Sigmoid colon (tissue), 7 donors: ENCODE results near the gene FRAT1. TPM values are rescaled to one million over a fixed set of nuclear protein-coding genes. Genes with fewer than 3 reads are reported as not detected.
"Not testable (repeated sequence)": the region's sequence is repeated elsewhere in the genome, so short reads cannot be mapped to it uniquely, and the experiment has no call there.

Source experiments
- DNase-seq: peaks from one replicate; pipeline ENCODE4 v3.0.0-alpha.2; 2019
- H3K27ac ChIP-seq, 4 donors: fragments of 200-600 bp; sonication (generic); one replicate each; pipeline ENCODE4 v1.5.1; 2016 to 2019; ENCODE audit warnings: mild to moderate bottlenecking in 1 of 4
- H3K27me3 ChIP-seq, 3 donors: fragments of 200-600 bp; sonication (generic); one replicate each; pipeline ENCODE4 v1.5.1; 2019; ENCODE audit warnings: mild to moderate bottlenecking in 1 of 3
- H3K36me3 ChIP-seq, 4 donors: fragments of 200-600 bp; sonication (generic); one replicate each; pipeline ENCODE4 v1.5.1; 2016 to 2019
- H3K4me1 ChIP-seq, 4 donors: fragments of 200-600 bp; sonication (generic); one replicate each; pipeline ENCODE4 v1.5.1; 2017 to 2019
- H3K4me3 ChIP-seq, 4 donors: fragments of 200-600 bp; sonication (generic); one replicate each; pipeline ENCODE4 v1.5.1; 2017 to 2019; ENCODE audit warnings: mild to moderate bottlenecking in 2 of 4, moderate library complexity in 1 of 4
- H3K9me3 ChIP-seq, 4 donors: fragments of 200-600 bp in 3 of 4; sonication (generic) in 3 of 4; one replicate each; pipeline versions ENCODE4 v1.5.1 to v1.6.1; 2013 to 2019
- CTCF ChIP-seq, 4 experiments: fragments of 450-650 bp in 3 of 4; fragments of 200-600 bp in 1 of 4; IDR thresholded peaks; one replicate each; pipeline ENCODE4 v1.5.1; 2016 to 2019; ENCODE audit warnings: antibody characterized with exemption in 4 of 4, mild to moderate bottlenecking in 3 of 4, moderate library complexity in 2 of 4
- EP300 ChIP-seq, 4 donors: sonication (generic); formaldehyde crosslinking; IDR thresholded peaks; one replicate each; pipeline ENCODE4 v1.6.1; 2017; ENCODE audit warnings: antibody characterized with exemption in 4 of 4
- POLR2A ChIP-seq, 2 donors: fragments of 450-650 bp; IDR thresholded peaks; one replicate each; pipeline ENCODE4 v1.6.1; 2016; ENCODE audit warnings: antibody characterized with exemption in 2 of 2, mild to moderate bottlenecking in 2 of 2, moderate library complexity in 2 of 2
- POLR2AphosphoS5 ChIP-seq, 4 donors: sonication (generic); formaldehyde crosslinking; IDR thresholded peaks; one replicate each; pipeline ENCODE4 v1.6.1; 2017; ENCODE audit warnings: antibody characterized with exemption in 4 of 4
- whole genome bisulfite sequencing, 2 donors: extraction: QIAGEN DNeasy Blood & Tissue Kit; methylation state at CpG; one replicate each; pipeline ENCODE4 v1.1.7; 2013; 5-methylcytosine and 5-hydroxymethylcytosine counted together
- intact Hi-C: fragments of 100-400 bp; cut with DNase I; formaldehyde crosslinking; loops from one replicate; pipeline ENCODE4 v1.15.1; 2023
- polyA plus RNA-seq, 3 donors: library from polyadenylated mRNA; stranded (reverse); fragments of 200-250 nt; gene quantifications; one replicate each; pipeline ENCODE4 v1.2.3, GENCODE V29; 2013
- total RNA-seq, 4 donors: library from RNA; depleted of rRNA; stranded (reverse); fragments of >200 nt; gene quantifications; one replicate each; pipeline ENCODE4 v1.1.0, GENCODE V29; 2016
- donor health status: healthy with polysubstance abuse.
- donor health status: Bipolar disorder and iron deficiency.
- donor health status: healthy.

Gene FRAT1
- total and polyA plus RNA-seq, 7 donors: 2.8 to 7.1 (median 5.0) TPM

DNA sequence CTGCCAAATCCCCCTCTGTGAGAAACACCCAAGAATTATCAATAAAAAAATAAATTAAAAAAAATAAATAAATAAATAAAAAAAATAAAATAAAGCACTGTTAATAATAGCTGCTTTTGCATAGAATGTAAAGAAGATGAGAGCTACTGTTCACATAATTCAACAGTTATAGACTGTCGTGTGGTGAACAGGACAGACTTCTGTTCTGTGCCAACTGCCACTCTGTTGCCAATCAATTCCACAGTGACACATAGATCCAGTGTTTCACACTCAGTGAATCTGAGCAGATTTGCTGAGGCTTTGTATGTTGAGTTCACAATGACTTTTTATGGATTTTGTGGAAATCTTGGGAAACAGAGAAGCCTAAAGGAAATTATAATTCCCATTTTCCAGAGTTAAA is 41.5 kb upstream of the FRAT1 start:
- DNase-seq: no peak
- WGBS, 2 donors: 49 to 67% methylated on average over 1 of the region's 1 CpG
- intact Hi-C loops: no loop called here
- H3K27ac ChIP-seq: no peak overlapping the region
- peaks cover 0 to 15% (median 5%) of the 10 kb centered on the region in 4 donors for H3K4me1 ChIP-seq
- H3K9me3 ChIP-seq: no peaks in the 10 kb centered on the region
- H3K4me3 ChIP-seq: no peak overlapping the region
- TF ChIP-seq POLR2A (IDR thresholded peaks at IDR 0.05): no peak
- TF ChIP-seq EP300 (IDR thresholded peaks at IDR 0.05): no peak
- no peak for TF ChIP-seq POLR2AphosphoS5 (IDR thresholded peaks at IDR 0.05)
- no peak for TF ChIP-seq CTCF (IDR thresholded peaks at IDR 0.05)
- no peaks in the 10 kb centered on the region for H3K36me3 ChIP-seq
- no peaks in the 10 kb centered on the region for H3K27me3 ChIP-seq

DNA sequence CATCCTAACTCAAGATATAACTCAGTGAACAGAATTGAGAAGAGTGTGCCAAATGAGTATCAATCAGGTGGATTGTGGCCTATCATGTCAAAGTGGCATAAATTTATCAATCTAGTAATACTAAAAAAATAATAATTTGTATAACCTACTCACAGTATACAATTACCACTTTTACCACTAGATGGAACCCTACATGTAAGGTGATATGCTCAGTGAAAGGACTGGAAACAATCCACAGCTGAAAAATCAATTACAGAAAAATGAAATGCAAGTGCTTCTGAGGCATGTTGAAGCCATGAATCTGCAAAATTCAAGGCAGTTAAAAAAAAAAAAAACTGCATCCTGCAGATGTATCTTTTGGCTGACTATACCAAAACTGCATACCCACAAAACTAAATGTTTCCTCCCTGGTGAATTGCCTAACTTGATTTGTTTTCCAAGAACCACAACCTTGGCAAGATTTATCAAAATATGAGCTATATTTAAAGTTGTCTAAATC is 40.5 kb upstream of the FRAT1 start:
- Histone ChIP-seq H3K27me3 (no peaks in the 10 kb centered on the region), H3K9me3 (no peaks in the 10 kb centered on the region), H3K36me3 (no peaks in the 10 kb centered on the region), H3K4me3 (no peak overlapping the region), H3K4me1 (peaks cover 0 to 15% (median 5%) of the 10 kb centered on the region in 4 donors), H3K27ac (peak overlapping the region; percentile 16 to 47 (median 40))
- intact Hi-C loops: loop anchor here (2.0 kb wide), 2 partner anchors 54 to 76 kb away; no protein-coding TSS in a partner anchor
- TF ChIP-seq POLR2AphosphoS5 (IDR thresholded peaks at IDR 0.05) (peak in 2 of 4 donors; percentile 15 to 29), EP300 (IDR thresholded peaks at IDR 0.05) (no peak), CTCF (IDR thresholded peaks at IDR 0.05) (peak in 3 of 4 experiments; percentile 51 to 67 (median 64)), POLR2A (IDR thresholded peaks at IDR 0.05) (no peak)
- no peak for DNase-seq

DNA sequence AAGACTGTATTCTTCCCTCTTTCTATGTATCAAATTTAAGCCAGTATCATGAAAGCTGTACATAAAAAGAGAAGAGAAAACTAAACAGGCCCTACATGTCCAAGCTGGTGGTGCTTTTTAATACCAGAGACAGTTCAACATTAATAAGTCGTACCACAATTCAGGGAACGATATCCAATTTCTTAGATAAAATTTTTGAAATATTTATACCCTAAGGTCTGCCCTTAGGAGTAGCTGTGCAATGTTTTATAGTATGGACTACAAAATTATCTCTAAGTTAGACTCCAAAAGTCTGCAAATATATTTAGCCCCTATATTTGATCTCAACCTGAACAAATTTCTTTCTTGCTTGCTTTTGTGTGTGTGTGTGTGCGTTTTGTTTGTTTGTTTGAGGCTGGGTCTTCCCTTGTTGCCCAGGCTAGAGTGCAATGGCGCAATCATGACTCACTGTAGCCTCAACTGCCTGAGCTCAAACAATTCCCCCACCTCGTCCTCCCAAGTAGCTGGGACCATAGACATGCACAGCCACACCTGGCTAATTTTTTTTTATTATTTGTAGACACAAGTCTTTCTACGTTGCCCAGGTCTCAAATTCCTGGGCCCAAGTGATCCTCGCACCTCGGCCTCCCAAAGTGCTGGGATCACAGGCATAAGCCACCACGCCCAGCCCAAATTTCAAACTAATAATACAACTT is 39.8 kb upstream of the FRAT1 start:
- H3K27me3 ChIP-seq: no peaks in the 10 kb centered on the region
- peaks cover 0 to 15% (median 5%) of the 10 kb centered on the region in 4 donors for H3K4me1 ChIP-seq
- TF ChIP-seq POLR2AphosphoS5 (IDR thresholded peaks at IDR 0.05) (no peak), CTCF (IDR thresholded peaks at IDR 0.05) (no peak), POLR2A (IDR thresholded peaks at IDR 0.05) (no peak), EP300 (IDR thresholded peaks at IDR 0.05) (no peak)
- WGBS, 2 donors: 72 to 82% methylated on average over 9 of the region's 9 CpGs
- peak overlapping the region; percentile 16 to 47 (median 40) for H3K27ac ChIP-seq
- no peak for DNase-seq
- no peaks in the 10 kb centered on the region for H3K9me3 ChIP-seq
- H3K4me3 ChIP-seq: no peak overlapping the region
- H3K36me3 ChIP-seq: no peaks in the 10 kb centered on the region
- intact Hi-C loops: loop anchor here (2.0 kb wide), 2 partner anchors 54 to 76 kb away; no protein-coding TSS in a partner anchor

GRCh38 chr10:97280783-97281182 is 38.3 kb upstream of the FRAT1 start:
- H3K36me3 ChIP-seq: no peaks in the 10 kb centered on the region
- no peak overlapping the region for H3K4me3 ChIP-seq
- peaks cover 0 to 15% (median 5%) of the 10 kb centered on the region in 4 donors for H3K4me1 ChIP-seq
- no peaks in the 10 kb centered on the region for H3K9me3 ChIP-seq
- no peak overlapping the region for H3K27ac ChIP-seq
- TF ChIP-seq EP300 (IDR thresholded peaks at IDR 0.05): no peak
- TF ChIP-seq POLR2A (IDR thresholded peaks at IDR 0.05): no peak
- TF ChIP-seq CTCF (IDR thresholded peaks at IDR 0.05): no peak
- TF ChIP-seq POLR2AphosphoS5 (IDR thresholded peaks at IDR 0.05): no peak
- 71 to 91% methylated on average over 3 of the region's 3 CpGs for WGBS, 2 donors
- intact Hi-C loops: no loop called here
- H3K27me3 ChIP-seq: no peaks in the 10 kb centered on the region
- DNase-seq: no peak

- DNase-seq, H3K27ac ChIP-seq, H3K27me3 ChIP-seq, H3K36me3 ChIP-seq, H3K4me3 ChIP-seq, H3K9me3 ChIP-seq, intact Hi-C loops: not testable (repeated sequence)
- H3K4me1 ChIP-seq: peaks cover 0 to 14% (median 5%) of the 10 kb centered on the region in 4 donors
- 96 to 97% methylated on average over 13 of the region's 13 CpGs for WGBS, 2 donors
These were observed 29.0 kb upstream of the FRAT1 start for GRCh38 chr10:97290076-97290475.

GRCh38 chr10:97290576-97291356 is 28.3 kb upstream of the FRAT1 start:
- Histone ChIP-seq H3K27ac (peak overlapping the region in 2 of 4 donors; percentile 88 to 96), H3K4me1 (peaks cover 0 to 14% (median 5%) of the 10 kb centered on the region in 4 donors)
- H3K27me3 ChIP-seq, intact Hi-C loops, H3K4me3 ChIP-seq, DNase-seq, H3K9me3 ChIP-seq, H3K36me3 ChIP-seq: not testable (repeated sequence)
- WGBS, 2 donors: 87 to 92% methylated on average over 17 of the region's 17 CpGs
